DND-41 (cell line): ENCODE measurements around the gene MTA1.

ENCODE experiments used
- CTCF ChIP-seq: IDR thresholded peaks from 2 replicates; pipeline ENCODE4 v1.5.1; 2012; ENCODE audit warnings: borderline replicate concordance, low read length, moderate library complexity, mild to moderate bottlenecking; ENCODE audit not compliant: poor library complexity, severe bottlenecking; ENCODE audit errors: extremely low read depth
- EZH2 ChIP-seq: IDR thresholded peaks from 3 replicates; pipeline ENCODE4 v1.6.1; 2012; ENCODE audit warnings: borderline replicate concordance, low read depth, mild to moderate bottlenecking, moderate library complexity, low read length, inconsistent platforms; ENCODE audit not compliant: severe bottlenecking

GRCh38 chr14:105394714-105395537 is 24.7 kb upstream of the MTA1 start:
- TF ChIP-seq CTCF: no peak
- TF ChIP-seq EZH2: no peak
